Glomerular endothelial cell (primary cell): ENCODE results near the gene SLC35A3. TPM values are rescaled to one million over a fixed set of nuclear protein-coding genes. Genes with fewer than 3 reads are reported as not detected.
"Not testable (repeated sequence)": the region's sequence is repeated elsewhere in the genome, so short reads cannot be mapped to it uniquely, and the experiment has no call there.

ENCODE experiments used
- DNase-seq: peaks from one replicate; pipeline ENCODE4 v3.0.0-alpha.2; 2011; ENCODE audit warnings: low read depth, low spot score; ENCODE audit errors: extremely low read depth
- total RNA-seq: library from RNA; depleted of rRNA; stranded (reverse); fragments of >200 nt; gene quantifications from 2 replicates; pipeline ENCODE4 v1.2.3, GENCODE V29; 2015

Gene SLC35A3
- total RNA-seq, 1 donor from 2014 or later, result 12.8 TPM

DNA sequence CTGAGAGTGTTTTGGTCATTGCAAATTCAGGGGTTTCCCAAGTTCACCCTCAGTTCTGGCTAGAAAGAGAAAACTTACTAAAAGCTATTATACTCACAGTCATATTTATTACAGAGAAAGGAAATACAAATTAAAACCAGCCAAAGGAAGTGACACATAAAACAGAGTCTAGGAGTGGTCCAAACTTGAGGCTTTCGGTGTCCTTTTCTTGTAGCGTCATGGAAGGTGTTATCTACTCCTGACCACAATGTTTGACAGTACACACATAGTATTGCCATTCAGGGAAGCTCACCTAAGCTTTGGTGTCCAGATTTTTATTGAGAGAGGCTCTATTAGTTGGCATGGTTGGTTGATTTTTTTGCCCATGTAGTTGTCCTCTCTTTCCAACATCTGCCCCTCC is 59.0 kb downstream of the SLC35A3 start:
- DNase-seq, result no peak

DNA sequence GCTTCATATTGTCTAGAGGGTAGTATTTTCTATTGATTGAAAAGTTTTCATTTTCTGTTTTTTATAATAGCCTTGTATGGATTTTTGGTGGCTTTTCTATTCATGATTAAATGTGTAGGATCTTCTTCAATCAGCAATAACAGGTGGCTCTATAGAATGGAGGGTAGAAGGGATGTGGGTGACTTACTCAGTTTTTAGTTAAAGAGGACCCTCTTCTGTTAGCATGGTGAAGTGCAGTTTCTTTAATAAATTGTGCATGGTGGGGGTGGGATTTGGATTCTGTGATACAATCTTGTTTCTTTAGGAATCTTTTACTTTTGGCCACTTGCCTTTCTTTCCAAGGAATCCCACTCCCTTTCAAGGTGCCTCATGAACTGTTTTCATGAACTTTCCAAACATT is 64.7 kb downstream of the SLC35A3 start:
- DNase-seq, result no peak

GRCh38 chr1:100035214-100035613 is 65.4 kb downstream of the SLC35A3 start:
- DNase-seq, result no peak

DNA sequence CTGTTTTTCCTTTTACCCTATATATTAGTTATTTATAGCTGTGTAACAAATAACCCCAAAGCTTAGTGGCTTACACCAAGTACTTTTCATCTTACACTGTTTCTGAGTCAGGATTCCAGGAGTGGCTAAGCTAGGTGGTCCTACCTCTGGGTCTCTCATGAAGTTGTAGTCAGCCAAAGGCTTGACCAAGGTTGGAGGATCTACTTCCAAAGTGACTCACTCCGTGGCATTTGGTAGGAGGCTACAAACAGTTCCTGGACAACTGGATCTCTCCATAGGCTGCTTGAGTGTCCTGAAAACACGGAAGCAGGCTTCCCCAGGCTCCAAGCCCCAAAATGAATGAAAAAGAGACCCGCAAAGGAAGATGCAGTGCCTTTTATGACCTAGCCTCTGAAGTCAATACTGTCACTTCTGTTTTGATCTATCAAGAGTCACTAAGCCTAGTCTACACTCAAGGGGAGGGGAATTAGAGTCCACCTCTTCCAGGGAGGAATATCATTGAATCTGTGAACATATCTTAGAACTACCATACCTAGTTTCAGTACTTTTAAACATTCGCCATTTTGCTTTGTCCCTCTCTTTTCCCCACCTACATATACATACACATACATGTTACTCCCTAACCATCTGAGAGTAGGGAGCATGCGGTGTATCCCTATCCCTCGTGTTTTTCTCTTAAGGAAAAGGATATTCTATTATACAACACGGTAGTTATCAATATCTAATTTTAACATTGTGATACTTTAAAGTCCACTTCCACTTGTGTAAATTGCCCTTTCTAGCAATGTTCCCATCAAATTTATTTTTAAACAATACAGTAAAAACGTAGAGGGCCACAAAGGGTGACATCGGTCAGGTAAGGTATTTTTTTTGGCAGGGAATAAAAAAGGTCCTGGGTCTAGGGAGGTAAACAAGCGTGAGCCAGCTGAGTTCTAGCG is 67.2 kb downstream of the SLC35A3 start:
- DNase-seq, result no peak

DNA sequence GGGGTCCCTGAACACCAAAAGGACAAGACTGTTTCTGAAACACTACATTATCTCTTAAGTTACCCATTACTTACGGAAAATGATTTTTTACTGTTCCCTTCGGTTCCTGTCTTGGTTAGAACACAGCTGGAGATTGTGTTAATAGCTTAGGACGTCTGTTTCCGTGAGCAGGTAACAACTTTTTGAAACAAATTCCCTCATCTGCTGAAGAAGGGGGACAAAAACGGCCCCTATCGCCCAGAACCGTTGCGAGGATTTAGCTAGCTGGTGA is 67.8 kb downstream of the SLC35A3 start:
- DNase-seq, result no peak

- no peak for DNase-seq
Measured at GRCh38 chr1:100037927-100038659, 68.3 kb downstream of the SLC35A3 start.

GRCh38 chr1:100038660-100039287 is 69.0 kb downstream of the SLC35A3 start:
- no peak for DNase-seq

- no peak for DNase-seq
Measured at GRCh38 chr1:100039591-100039990, 69.8 kb downstream of the SLC35A3 start.

DNA sequence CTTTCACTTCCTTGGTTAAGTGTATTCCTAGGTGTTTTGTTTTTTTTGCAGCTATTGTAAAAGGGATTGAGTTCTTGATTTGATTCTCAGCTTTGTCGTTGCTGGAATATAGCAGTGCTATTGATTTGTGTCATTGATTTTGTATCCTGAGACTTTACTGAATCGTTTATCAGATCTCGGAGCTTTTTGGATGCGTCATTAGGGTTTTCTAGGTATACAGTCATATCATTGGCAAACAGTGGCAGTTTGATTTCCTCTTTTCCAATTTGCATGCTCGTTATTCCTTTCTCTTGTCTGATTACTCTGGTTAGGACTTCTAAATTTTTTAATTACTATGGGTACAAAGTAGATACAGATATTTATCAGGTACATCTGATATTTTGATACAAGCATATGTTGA is 75.4 kb downstream of the SLC35A3 start:
- no peak for DNase-seq

DNA sequence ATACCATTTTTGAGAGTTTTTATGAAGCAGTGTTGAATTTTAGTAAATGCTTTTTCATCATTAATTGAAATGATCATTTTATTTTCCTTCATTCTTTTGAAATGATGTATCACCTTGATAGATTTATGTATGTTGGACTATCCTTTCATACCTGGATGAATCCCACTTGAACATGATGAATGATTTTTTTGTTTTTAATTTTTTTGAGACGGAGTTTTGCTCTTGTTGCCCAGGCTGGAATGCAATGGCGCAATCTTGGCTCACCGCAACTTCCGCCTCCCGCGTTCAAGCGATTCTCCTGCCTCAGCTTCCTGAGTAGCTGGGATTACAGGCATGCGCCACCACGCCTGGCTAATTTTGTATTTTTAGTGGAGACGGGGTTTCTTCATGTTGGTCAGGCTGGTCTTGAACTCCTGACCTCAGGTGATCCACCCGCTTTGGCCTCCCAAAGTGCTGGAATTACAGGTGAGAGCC is 77.5 kb downstream of the SLC35A3 start:
- not testable (repeated sequence) for DNase-seq

GRCh38 chr1:100050139-100050538 is 80.3 kb downstream of the SLC35A3 start:
- no peak for DNase-seq

GRCh38 chr1:100051401-100051800 is 81.6 kb downstream of the SLC35A3 start:
- no peak for DNase-seq

GRCh38 chr1:100051893-100052292 is 82.1 kb downstream of the SLC35A3 start:
- DNase-seq, result no peak

DNA sequence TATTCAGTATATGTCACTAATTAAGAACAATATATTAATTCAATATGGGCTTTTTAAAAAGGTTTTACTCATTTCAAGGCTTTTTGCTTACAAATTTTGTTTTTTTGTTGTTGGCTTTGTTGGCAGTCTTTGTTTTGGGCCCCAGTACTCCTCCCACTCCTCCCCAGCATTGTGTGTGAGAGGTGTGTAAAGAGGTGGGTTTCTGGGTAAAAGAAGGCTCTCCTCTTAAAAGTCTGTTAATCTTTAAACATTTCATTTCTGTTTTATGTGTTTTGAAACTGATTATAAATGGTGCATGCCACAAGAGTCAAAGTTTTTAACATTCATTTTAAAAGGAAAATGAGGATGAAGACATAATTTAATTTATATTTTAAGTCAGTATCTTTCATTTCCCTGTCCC is 83.3 kb downstream of the SLC35A3 start:
- no peak for DNase-seq

DNA sequence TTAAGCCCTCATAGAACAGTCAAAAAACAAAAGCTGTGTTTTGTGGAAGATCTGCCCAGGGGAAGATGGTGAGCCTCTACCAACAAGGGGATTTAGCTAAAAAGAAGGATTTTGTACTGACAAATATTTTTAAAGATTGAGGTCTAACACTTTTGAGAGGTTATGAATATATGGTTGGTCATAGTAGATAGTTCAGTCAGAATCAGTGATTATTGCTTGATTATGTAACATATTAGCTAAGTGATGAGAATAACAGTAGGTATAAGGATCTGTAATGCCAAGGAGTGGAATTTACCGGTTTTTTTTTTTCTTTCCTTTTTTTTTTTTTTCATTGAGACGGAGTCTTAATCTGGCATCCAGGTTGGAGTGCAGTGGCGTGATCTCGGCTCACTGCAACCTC is 83.9 kb downstream of the SLC35A3 start:
- DNase-seq, result no peak

DNA sequence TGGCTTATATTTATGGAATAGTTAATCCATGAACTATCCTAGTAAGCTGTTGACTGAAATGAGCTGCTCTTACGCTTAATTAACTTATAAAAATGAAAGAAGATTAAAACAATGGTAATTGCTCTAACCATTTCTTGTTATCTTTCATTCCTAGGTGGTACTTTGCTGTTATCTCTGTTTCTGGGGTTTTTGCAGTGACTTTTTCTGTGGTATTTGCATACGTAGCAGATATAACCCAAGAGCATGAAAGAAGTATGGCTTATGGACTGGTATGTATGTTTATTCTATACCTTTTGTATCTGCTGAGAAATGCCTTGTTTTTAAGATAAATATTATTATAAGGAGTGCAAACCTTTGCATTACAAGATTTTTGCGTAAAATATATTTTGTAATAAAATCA is 91.9 kb downstream of the SLC35A3 start:
- DNase-seq, result no peak

DNA sequence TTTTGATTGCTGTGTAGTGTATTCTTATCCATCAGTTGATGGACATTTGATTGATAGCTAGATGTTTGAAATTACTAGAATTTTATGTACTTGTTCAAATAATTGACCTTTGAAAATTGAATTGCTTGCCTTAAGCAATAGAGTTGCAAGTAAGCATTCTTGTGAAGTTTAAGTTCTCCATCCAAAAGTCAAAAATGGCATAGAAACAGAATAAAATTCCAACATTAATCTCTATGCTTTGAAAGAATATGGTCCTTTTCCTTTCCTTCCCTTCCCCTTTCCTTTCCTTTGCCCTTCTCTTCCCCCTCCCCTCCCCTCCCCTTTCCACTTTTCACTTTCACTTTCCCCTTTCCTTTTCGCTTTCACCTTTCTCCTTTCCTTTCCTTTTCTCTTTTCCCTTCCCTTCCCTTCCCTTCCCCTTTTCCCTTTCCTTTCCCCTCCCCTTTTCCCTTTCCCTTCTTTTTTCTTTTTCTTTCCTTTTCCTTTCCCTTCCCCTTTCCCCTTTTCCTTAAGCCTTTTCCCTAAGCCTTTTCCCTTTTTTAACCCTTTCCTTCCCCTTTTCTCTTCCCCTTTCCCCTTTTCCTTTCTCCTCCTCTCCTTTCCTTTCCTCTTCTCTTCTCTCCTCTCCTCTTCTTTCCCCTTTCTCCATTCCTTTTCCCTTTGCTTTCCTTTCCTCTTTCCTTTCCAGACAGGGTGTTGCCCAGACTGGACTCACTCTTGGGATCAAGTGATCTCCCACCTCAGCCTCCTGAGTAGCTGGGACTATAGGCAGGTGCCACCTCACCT is 95.6 kb downstream of the SLC35A3 start:
- no peak for DNase-seq

GRCh38 chr1:100065969-100066227 is 96.1 kb downstream of the SLC35A3 start:
- DNase-seq, result no peak

DNA sequence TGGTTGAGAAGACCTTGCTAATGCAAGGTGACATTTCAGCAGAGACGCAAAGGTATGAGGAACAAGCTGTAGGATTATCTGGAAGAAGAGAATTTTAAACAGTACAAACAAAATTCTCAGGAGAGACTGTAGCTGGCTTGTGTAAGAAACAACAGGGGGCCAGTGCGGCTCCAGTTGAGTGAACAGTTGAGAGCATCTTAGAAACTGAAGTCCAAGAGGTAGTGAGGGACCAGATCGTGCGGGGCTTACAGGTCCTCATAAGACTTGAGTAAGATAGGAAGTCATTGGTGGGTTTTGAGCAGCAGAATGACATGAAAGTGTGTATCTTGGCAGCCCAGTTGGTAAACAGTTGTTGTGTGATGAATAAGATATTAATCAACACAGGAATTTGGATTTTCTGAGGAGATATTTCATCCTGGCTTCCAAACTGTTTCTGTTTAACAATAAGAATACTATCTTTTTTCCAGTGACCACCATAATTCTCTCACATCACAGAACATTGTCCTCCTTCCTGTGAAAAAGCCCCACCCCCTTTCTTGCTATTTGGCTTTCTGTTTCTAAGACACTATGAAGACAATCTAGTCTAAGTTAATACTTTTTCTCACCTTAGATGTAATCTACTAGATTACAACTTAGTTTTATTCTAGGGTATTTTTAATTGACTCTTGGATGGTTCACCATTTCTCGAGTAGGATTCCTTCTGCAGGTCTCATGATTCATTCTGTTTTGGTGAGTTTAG is 100.6 kb downstream of the SLC35A3 start:
- no peak for DNase-seq

GRCh38 chr1:100073531-100073930 is 103.7 kb downstream of the SLC35A3 start:
- no peak for DNase-seq
